Ovary (tissue), 9 donors: ENCODE data around the gene TBC1D16. TPM values are rescaled to one million over a fixed set of nuclear protein-coding genes. Genes with fewer than 3 reads are reported as not detected.

Source experiments
- DNase-seq, 5 donors: peaks; one replicate each; pipeline ENCODE4 v3.0.0-alpha.2; 2019 to 2020
- H3K27ac ChIP-seq, 2 donors: fragments of 200-600 bp; one replicate each; pipeline versions ENCODE4 v1.5.1 to v1.8.0; 2019 to 2022
- H3K27me3 ChIP-seq: fragments of 200-600 bp; one replicate; pipeline ENCODE4 v1.8.0; 2022
- H3K36me3 ChIP-seq: fragments of 200-600 bp; sonication (generic); one replicate; pipeline ENCODE4 v1.5.1; 2019
- H3K4me1 ChIP-seq: one replicate; pipeline ENCODE4 v1.8.1; 2013; ENCODE audit warnings: mild to moderate bottlenecking, moderate library complexity; ENCODE audit not compliant: insufficient read depth
- H3K4me3 ChIP-seq: fragments of 200-600 bp; sonication (generic); one replicate; pipeline ENCODE4 v1.5.1; 2017
- H3K9me3 ChIP-seq, 2 donors: fragments of 200-600 bp in 1 of 2; sonication (generic) in 1 of 2; one replicate each; pipeline versions ENCODE4 v1.5.1 to v1.8.1; 2013 to 2019; ENCODE audit warnings: mild to moderate bottlenecking in 1 of 2, moderate library complexity in 1 of 2
- EP300 ChIP-seq: sonication (generic); formaldehyde crosslinking; IDR thresholded peaks from one replicate; pipeline ENCODE4 v1.6.1; 2017; ENCODE audit warnings: antibody characterized with exemption
- POLR2A ChIP-seq: fragments of 450-650 bp; IDR thresholded peaks from one replicate; pipeline ENCODE4 v1.6.1; 2017; ENCODE audit warnings: antibody characterized with exemption, mild to moderate bottlenecking, moderate library complexity
- WGBS, 3 donors: extraction: QIAGEN DNeasy Blood & Tissue Kit in 1 of 3; methylation state at CpG; one replicate each; pipeline versions ENCODE4 v1.1.5 to v1.1.7; 2013 to 2017; 5-methylcytosine and 5-hydroxymethylcytosine counted together
- intact Hi-C, 4 donors: fragments of 100-400 bp; cut with DNase I; formaldehyde crosslinking; loops; one replicate each; pipeline versions ENCODE4 v1.11.0 to v1.15.1; 2022 to 2023
- polyA plus RNA-seq, 2 donors: library from polyadenylated mRNA; stranded (reverse); fragments of 200-250 nt in 1 of 2; fragments of 350-450 nt in 1 of 2; fragmentation: Illumina TruSeq in 1 of 2; extraction: RNeasy Lipid Tissue Mini Kit (QIAGEN cat#74804) in 1 of 2; gene quantifications; one replicate each; pipeline ENCODE4 v1.2.3, GENCODE V29; 2013 to 2014
- total RNA-seq, 7 donors: library from RNA; depleted of rRNA in 2 of 7; stranded (reverse); fragments of >200 nt in 2 of 7; fragmentation: NEBNext Ultra II Directional in 3 of 7; extraction: Animal tissue kit (Norgen Biotek cat#: 25700) in 3 of 7; gene quantifications; one replicate each; pipeline versions ENCODE4 v1.1.0 to v1.2.4, GENCODE V29; 2016 to 2023
- TF ChIP-seq, protein P1 (sequence below), 3 donors: fragments of 450-650 bp in 2 of 3; fragments of 200-600 bp in 1 of 3; IDR thresholded peaks; one replicate each; pipeline versions ENCODE4 v1.5.1 to v1.8.0; 2016 to 2022; ENCODE audit warnings: antibody characterized with exemption in 3 of 3, mild to moderate bottlenecking in 1 of 3
- donor health status: DM: no; HTN: no; CAD: no; lungs with moderate emphysema.
- donor health status: DM: no; HTN: no; CAD: no.
- donor health status: Bipolar disorder and iron deficiency.
- donor health status: DM: yes; HTN: yes; CAD: no.
- donor health status: DM: no; HTN: no; CAD: no.
- donor health status: DM: yes; HTN: yes; CAD: no.

Gene TBC1D16
- total and polyA plus RNA-seq, 9 donors, result 9.3 to 40.5 (median 27.1) TPM

DNA sequence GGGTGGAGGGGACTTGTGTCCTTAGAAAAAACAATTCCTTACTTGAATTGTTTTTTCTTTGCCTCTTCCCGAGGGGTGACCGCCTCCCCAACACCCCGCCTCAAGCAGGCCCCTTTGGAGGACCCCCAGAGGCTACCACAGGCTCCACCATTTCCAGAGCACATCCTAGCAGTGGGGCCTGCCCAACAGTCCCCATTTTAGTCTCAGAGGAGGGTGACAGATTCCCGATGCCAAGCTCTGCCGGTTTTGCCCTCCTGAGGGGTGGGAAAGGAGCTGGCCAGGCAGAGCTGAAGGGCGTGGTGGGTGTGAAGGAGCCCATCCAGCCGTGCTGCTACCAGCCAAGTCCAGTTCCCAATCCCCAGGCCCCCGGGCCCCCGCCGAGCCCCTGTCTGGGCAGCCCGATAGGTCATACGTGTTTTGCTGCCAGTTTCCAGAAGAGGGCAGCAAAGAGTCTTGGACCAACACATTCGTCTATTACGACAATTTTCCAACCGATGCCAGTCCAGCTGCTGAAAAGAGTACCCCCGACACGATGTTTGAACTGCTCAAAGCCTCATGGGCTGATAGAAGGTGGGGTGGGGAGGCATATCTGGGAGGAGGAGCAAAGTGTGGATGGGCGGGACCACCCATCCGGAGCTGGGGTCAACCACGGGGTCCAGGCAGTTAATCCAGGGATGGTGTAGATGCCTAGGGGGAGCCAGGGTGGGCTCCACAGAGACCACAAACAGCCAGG is 46.9 kb upstream of the TBC1D16 start:
- DNase-seq, result peak in 4 of 5 donors; percentile 62 to 73 (median 66)
- WGBS, 3 donors, result 25 to 28% (median 27%) methylated on average over 20 of the region's 20 CpGs
- TF ChIP-seq, protein P1, sequence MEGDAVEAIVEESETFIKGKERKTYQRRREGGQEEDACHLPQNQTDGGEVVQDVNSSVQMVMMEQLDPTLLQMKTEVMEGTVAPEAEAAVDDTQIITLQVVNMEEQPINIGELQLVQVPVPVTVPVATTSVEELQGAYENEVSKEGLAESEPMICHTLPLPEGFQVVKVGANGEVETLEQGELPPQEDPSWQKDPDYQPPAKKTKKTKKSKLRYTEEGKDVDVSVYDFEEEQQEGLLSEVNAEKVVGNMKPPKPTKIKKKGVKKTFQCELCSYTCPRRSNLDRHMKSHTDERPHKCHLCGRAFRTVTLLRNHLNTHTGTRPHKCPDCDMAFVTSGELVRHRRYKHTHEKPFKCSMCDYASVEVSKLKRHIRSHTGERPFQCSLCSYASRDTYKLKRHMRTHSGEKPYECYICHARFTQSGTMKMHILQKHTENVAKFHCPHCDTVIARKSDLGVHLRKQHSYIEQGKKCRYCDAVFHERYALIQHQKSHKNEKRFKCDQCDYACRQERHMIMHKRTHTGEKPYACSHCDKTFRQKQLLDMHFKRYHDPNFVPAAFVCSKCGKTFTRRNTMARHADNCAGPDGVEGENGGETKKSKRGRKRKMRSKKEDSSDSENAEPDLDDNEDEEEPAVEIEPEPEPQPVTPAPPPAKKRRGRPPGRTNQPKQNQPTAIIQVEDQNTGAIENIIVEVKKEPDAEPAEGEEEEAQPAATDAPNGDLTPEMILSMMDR (IDR thresholded peaks at IDR 0.05), result peak; percentile 44 to 67 (median 62)
- no peak for TF ChIP-seq EP300
- no peaks in the 10 kb centered on the region for H3K4me1 ChIP-seq
- intact Hi-C loops, result loop anchor here in 1 of 4 donors (5.0 kb wide), 1 partner anchor 75 kb away; no protein-coding TSS in a partner anchor
- H3K9me3 ChIP-seq, result no peaks in the 10 kb centered on the region
- H3K27me3 ChIP-seq, result no peaks in the 10 kb centered on the region
- no peak overlapping the region for H3K4me3 ChIP-seq
- no peaks in the 10 kb centered on the region for H3K36me3 ChIP-seq
- no peak overlapping the region for H3K27ac ChIP-seq

DNA sequence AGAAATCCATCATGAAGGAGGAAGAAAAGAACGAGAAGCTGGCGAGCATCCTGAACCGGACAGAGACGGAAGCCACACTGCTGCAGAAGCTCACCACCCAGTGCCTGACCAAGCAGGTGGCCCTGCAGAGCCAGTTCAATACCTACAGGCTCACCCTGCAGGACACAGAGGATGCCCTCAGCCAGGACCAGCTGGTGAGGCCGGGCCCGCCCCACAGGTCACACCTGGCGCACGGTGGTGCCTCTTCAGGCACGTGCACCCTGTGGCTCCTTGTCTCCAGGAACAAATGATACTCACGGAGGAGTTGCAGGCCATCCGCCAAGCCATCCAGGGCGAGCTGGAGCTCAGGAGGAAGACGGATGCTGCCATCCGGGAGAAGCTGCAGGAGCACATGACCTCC is 45.9 kb upstream of the TBC1D16 start:
- Histone ChIP-seq H3K4me3 (no peak overlapping the region), H3K4me1 (no peaks in the 10 kb centered on the region), H3K36me3 (no peaks in the 10 kb centered on the region), H3K27ac (no peak overlapping the region), H3K27me3 (no peaks in the 10 kb centered on the region), H3K9me3 (no peaks in the 10 kb centered on the region)
- no peak for DNase-seq
- TF ChIP-seq, protein P1 (IDR thresholded peaks at IDR 0.05), result no peak
- no peak for TF ChIP-seq EP300
- 88 to 92% (median 90%) methylated on average over 14 of the region's 14 CpGs for WGBS, 3 donors
- intact Hi-C loops, result loop anchor here in 1 of 4 donors (5.0 kb wide), 1 partner anchor 74 kb away; no protein-coding TSS in a partner anchor

DNA sequence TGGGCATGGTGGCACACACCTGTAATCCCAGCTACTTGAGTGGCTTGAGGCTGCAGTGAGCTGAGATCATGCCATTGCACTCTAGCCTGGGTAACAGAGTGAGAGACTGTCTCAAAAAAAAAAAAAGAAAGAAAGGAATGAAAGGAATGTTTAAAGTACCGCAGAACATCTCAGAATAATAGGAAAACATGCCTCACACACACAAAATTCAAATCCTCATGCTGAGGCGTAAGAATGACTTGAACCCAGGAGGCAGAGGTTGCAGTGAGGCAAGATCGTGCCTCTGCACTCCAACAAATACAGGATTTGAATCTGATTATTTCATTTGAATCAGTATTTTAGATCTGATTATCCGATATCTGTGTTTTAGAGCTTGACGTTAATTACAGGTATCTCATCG is 44.4 kb upstream of the TBC1D16 start:
- 58 to 64% (median 61%) methylated on average over 6 of the region's 6 CpGs for WGBS, 3 donors
- H3K27ac ChIP-seq, result no peak overlapping the region
- no peak overlapping the region for H3K4me3 ChIP-seq
- no peak for DNase-seq
- TF ChIP-seq POLR2A (no peak), EP300 (no peak)
- TF ChIP-seq, protein P1 (IDR thresholded peaks at IDR 0.05), result no peak
- H3K36me3 ChIP-seq, result no peaks in the 10 kb centered on the region
- H3K4me1 ChIP-seq, result no peaks in the 10 kb centered on the region
- no peaks in the 10 kb centered on the region for H3K9me3 ChIP-seq
- intact Hi-C loops, result loop anchor here in 1 of 4 donors (5.0 kb wide), 1 partner anchor 73 kb away; no protein-coding TSS in a partner anchor
- H3K27me3 ChIP-seq, result no peaks in the 10 kb centered on the region

DNA sequence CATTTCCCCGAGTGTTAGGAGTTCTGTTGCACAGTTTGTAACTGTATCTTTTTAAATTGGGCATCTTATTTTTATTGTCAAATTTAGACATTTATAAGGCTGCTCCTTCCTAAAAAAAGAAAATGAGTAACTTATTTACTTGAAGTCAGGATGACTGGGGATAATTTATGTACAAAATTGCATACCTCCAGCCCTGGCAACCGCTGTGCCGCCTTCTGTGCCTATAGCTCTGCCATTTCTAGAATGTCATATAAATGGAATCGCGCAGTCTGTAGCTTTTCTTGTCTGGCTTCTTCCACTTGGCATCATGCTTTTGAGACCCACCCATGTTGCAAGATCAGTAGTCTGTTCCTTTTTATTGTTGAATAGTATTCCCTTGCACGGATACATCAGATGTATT is 36.7 kb upstream of the TBC1D16 start:
- Histone ChIP-seq H3K9me3 (no peaks in the 10 kb centered on the region), H3K36me3 (no peaks in the 10 kb centered on the region), H3K27ac (no peak overlapping the region), H3K27me3 (no peaks in the 10 kb centered on the region), H3K4me3 (no peak overlapping the region), H3K4me1 (peaks cover 17% of the 10 kb centered on the region)
- no peak for DNase-seq
- no peak for TF ChIP-seq EP300
- TF ChIP-seq POLR2A, result no peak
- TF ChIP-seq, protein P1 (IDR thresholded peaks at IDR 0.05), result no peak
- intact Hi-C loops, result loop anchor here in 1 of 4 donors (5.0 kb wide), 1 partner anchor 45 kb away; no protein-coding TSS in a partner anchor
- WGBS, 3 donors, result 90 to 93% (median 91%) methylated on average over 6 of the region's 6 CpGs
